GM12878 (cell line): ENCODE measurements around the gene MBOAT2. TPM values are rescaled to one million over a fixed set of nuclear protein-coding genes. Genes with fewer than 3 reads are reported as not detected.

ENCODE experiments used
- ATAC-seq: fragments of 200-7000 bp; cut with Tn5 transposase; 3 replicates; pipeline ENCODE4 v1.9.1; 2020; ENCODE audit warnings: mild to moderate bottlenecking, moderate library complexity
- BruUV-seq: library from RNA; stranded (reverse); fragments of 400-500 nt; replicated peaks from 2 replicates; lab custom pipeline; 2021; lab: Mats Ljungman, UMichigan
- CTCF ChIA-PET: fragments of 300-600 bp; sonication (Branson Sonifier 250); formaldehyde crosslinking; extraction: SDS; loops from one replicate; lab custom pipeline; 2021; ENCODE audit warnings: inconsistent platforms; lab: Yijun Ruan, JAX
- POLR2A ChIA-PET: fragments of 350-600 bp; formaldehyde crosslinking; extraction: SDS; loops from one replicate; lab custom pipeline; 2021; ENCODE audit warnings: inconsistent platforms; lab: Charles Lee
- RAD21 ChIA-PET: fragments of 300-600 bp; sonication (Branson Sonifier 250); formaldehyde crosslinking; loops from one replicate; lab custom pipeline; 2023; ENCODE audit warnings: antibody characterized with exemption; ENCODE audit not compliant: unreplicated experiment; lab: Charles Lee
- SMC1A ChIA-PET: fragments of 300-600 bp; sonication (Branson Sonifier 250); formaldehyde crosslinking; loops from one replicate; lab custom pipeline; 2023; ENCODE audit not compliant: unreplicated experiment, uncharacterized antibody; lab: Charles Lee
- DNase-seq: peaks from one replicate; pipeline ENCODE4 v3.0.0-alpha.2; 2011; ENCODE audit warnings: low read depth, low spot score
- FAIRE-seq: peaks from 3 replicates; lab custom pipeline; 2011; peaks lifted over from hg19 to GRCh38; lab: Jason Lieb, UNC
- H2AFZ ChIP-seq: 2 replicates; pipeline ENCODE4 v1.6.0; 2011; ENCODE audit warnings: low read depth, low read length, control low read depth; ENCODE audit not compliant: control insufficient read depth
- H3K27ac ChIP-seq: 2 replicates; pipeline ENCODE4 v1.5.1; 2011; ENCODE audit warnings: control low read depth; ENCODE audit not compliant: control insufficient read depth, insufficient read depth
- H3K27me3 ChIP-seq, 2 experiments: replicated peaks in 1 of 2; 2 replicates each; pipeline versions ENCODE4 v1.6.0 to v1.6.1; 2011; ENCODE audit warnings: low read length in 1 of 2; ENCODE audit not compliant: control insufficient read depth in 2 of 2, insufficient read depth in 2 of 2
- H3K36me3 ChIP-seq, 2 experiments: 2 replicates each; pipeline ENCODE4 v1.5.1; 2011; ENCODE audit warnings: low read length in 1 of 2; ENCODE audit not compliant: control insufficient read depth in 2 of 2, insufficient read depth in 2 of 2
- H3K4me1 ChIP-seq: 2 replicates; pipeline ENCODE4 v1.6.1; 2011; ENCODE audit warnings: mild to moderate bottlenecking, low read length, moderate library complexity, mixed read lengths; ENCODE audit not compliant: control insufficient read depth, insufficient read depth
- H3K4me2 ChIP-seq: 2 replicates; pipeline ENCODE4 v1.6.0; 2011; ENCODE audit warnings: control low read depth; ENCODE audit not compliant: control insufficient read depth, insufficient read depth
- H3K4me3 ChIP-seq: fragments of 200-600 bp; sonication (generic); 2 replicates; pipeline ENCODE4 v1.5.1; 2016
- H3K79me2 ChIP-seq: 2 replicates; pipeline ENCODE4 v1.6.0; 2011; ENCODE audit warnings: low read length; ENCODE audit not compliant: control insufficient read depth, insufficient read depth
- H3K9ac ChIP-seq: 2 replicates; pipeline ENCODE4 v1.8.0; 2011; ENCODE audit warnings: low read length, control low read depth, mixed read lengths; ENCODE audit not compliant: control insufficient read depth, insufficient read depth
- H3K9me3 ChIP-seq: replicated peaks from 3 replicates; pipeline ENCODE4 v1.5.1; 2011; ENCODE audit warnings: mild to moderate bottlenecking, low read length; ENCODE audit not compliant: control insufficient read depth, insufficient read depth
- H4K20me1 ChIP-seq: 2 replicates; pipeline ENCODE4 v1.6.0; 2011; ENCODE audit not compliant: control insufficient read depth, insufficient read depth
- BRCA1 ChIP-seq: IDR thresholded peaks from 2 replicates; pipeline ENCODE4 v1.6.1; 2011; ENCODE audit warnings: low read depth, low read length, improper control_type of control experiment
- SIN3A ChIP-seq: IDR thresholded peaks from 2 replicates; pipeline ENCODE4 v1.6.1; 2012; ENCODE audit warnings: low read depth, low read length, improper control_type of control experiment
- SREBF2 ChIP-seq: IDR thresholded peaks from 2 replicates; pipeline ENCODE4 v1.6.1; 2012; ENCODE audit warnings: mild to moderate bottlenecking, low read length
- SUPT20H ChIP-seq: IDR thresholded peaks from 2 replicates; pipeline ENCODE4 v1.6.1; 2011; ENCODE audit warnings: low read depth, mild to moderate bottlenecking, low read length, moderate library complexity, borderline replicate concordance; ENCODE audit not compliant: control insufficient read depth
- WGBS: methylation state at CpG from one replicate; pipeline ENCODE4 v1.1.6; 2016; ENCODE audit warnings: low lambda C conversion rate; ENCODE audit not compliant: insufficient replicate concordance, insufficient coverage; ENCODE audit errors: missing lambda C conversion rate; 5-methylcytosine and 5-hydroxymethylcytosine counted together
- in situ Hi-C: fragments of 300-500 bp; cut with MboI; formaldehyde crosslinking; loops from 9 replicates; pipeline ENCODE4 v1.14.3; 2018; ENCODE audit warnings: mixed read lengths
- intact Hi-C: fragments of 100-400 bp; cut with micrococcal nuclease; formaldehyde crosslinking; loops from one replicate; pipeline ENCODE4 v1.14.2; 2022; ENCODE audit not compliant: unreplicated experiment
- polyA plus RNA-seq, 11 experiments: library from polyadenylated mRNA; depleted of rRNA in 4 of 11; unstranded in 6 of 11; stranded (reverse) in 5 of 11; fragments of >200 nt; fragmentation: Nextera tagmentation in 4 of 11; fragmentation: Illumina TruSeq in 1 of 11; extraction: Ambion mirVana in 4 of 11; extraction: Trizol in 1 of 11; gene quantifications; 1 replicate in 1 of 11; 2 replicates in 10 of 11; pipeline versions ENCODE4 v1.2.1 to v1.2.3, GENCODE V29; 2011 to 2016; ENCODE audit warnings: inconsistent platforms in 2 of 11, missing spikeins in 2 of 11, low read depth in 1 of 11
- total RNA-seq, 4 experiments: library from RNA; depleted of rRNA in 3 of 4; stranded (reverse); fragments of >200 nt in 3 of 4; fragmentation: Illumina TruSeq in 1 of 4; extraction: Trizol in 1 of 4; gene quantifications; 2 replicates each; pipeline versions ENCODE4 v1.2.1 to v1.2.3, GENCODE V29; 2013 to 2021
- TF ChIP-seq, protein P1 (sequence below): fragments of 450-650 bp; conservative IDR thresholded peaks from 2 replicates; pipeline ENCODE4 v1.6.1; 2017; ENCODE audit warnings: mild to moderate bottlenecking, moderate library complexity
- TF ChIP-seq, protein P2 (sequence below): fragments of 450-650 bp; IDR thresholded peaks from 2 replicates; pipeline ENCODE4 v1.6.1; 2016; ENCODE audit warnings: mild to moderate bottlenecking
- TF ChIP-seq, protein P3 (sequence below): fragments of 450-650 bp; IDR thresholded peaks from 2 replicates; pipeline ENCODE4 v1.6.1; 2017; ENCODE audit warnings: borderline replicate concordance

Gene MBOAT2
- total and polyA plus RNA-seq, 10 of the 15 experiments (the other 5 are each of a cell fraction or from before 2014, with no cell fraction given): 0.08 to 40.6 (median 1.8) TPM

DNA sequence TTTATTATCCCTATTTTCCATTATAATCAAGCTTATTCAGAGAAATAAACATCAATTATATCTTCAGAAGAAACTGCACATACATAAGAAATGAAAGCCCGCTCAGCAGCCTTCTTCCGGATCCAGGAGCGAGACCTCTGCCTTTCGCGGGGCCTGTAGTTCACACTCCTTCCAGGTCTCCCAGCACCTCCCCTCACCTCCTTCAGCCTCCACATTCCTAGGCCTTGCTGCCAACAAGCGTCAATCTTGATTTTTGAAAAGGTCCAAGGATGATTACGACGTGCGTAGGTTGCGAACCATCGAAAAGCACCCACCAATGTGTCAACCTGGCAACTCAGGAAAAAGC lies 165.7 kb downstream of the MBOAT2 start:
- intact Hi-C loops: no loop called here
- ATAC-seq (no peak), FAIRE-seq (no peak), DNase-seq (no peak)
- CTCF ChIA-PET: interaction anchor here (0.6 kb wide), 1 partner anchor 334 kb away, joined by 3 read pairs; no protein-coding TSS in a partner anchor
- WGBS: 69% methylated on average over 11 of the region's 11 CpGs
- Histone ChIP-seq H4K20me1 (no peaks in the 10 kb centered on the region), H3K9ac (no peak overlapping the region), H3K4me3 (peak overlapping the region; percentile 98), H3K4me2 (no peak overlapping the region), H3K27me3 (no peaks in the 10 kb centered on the region), H3K4me1 (no peaks in the 10 kb centered on the region), H3K27ac (no peak overlapping the region), H3K36me3 (no peaks in the 10 kb centered on the region), H3K9me3 (no peaks in the 10 kb centered on the region; the same call in 2 of the 3 replicates), H3K79me2 (peaks cover 13% of the 10 kb centered on the region), H2AFZ (no peak overlapping the region)
- no peak for TF ChIP-seq SREBF2
- TF ChIP-seq SUPT20H: no peak
- TF ChIP-seq, protein P1, sequence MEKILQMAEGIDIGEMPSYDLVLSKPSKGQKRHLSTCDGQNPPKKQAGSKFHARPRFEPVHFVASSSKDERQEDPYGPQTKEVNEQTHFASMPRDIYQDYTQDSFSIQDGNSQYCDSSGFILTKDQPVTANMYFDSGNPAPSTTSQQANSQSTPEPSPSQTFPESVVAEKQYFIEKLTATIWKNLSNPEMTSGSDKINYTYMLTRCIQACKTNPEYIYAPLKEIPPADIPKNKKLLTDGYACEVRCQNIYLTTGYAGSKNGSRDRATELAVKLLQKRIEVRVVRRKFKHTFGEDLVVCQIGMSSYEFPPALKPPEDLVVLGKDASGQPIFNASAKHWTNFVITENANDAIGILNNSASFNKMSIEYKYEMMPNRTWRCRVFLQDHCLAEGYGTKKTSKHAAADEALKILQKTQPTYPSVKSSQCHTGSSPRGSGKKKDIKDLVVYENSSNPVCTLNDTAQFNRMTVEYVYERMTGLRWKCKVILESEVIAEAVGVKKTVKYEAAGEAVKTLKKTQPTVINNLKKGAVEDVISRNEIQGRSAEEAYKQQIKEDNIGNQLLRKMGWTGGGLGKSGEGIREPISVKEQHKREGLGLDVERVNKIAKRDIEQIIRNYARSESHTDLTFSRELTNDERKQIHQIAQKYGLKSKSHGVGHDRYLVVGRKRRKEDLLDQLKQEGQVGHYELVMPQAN: no peak
- TF ChIP-seq, protein P2, sequence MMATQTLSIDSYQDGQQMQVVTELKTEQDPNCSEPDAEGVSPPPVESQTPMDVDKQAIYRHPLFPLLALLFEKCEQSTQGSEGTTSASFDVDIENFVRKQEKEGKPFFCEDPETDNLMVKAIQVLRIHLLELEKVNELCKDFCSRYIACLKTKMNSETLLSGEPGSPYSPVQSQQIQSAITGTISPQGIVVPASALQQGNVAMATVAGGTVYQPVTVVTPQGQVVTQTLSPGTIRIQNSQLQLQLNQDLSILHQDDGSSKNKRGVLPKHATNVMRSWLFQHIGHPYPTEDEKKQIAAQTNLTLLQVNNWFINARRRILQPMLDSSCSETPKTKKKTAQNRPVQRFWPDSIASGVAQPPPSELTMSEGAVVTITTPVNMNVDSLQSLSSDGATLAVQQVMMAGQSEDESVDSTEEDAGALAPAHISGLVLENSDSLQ: no peak
- TF ChIP-seq, protein P3, sequence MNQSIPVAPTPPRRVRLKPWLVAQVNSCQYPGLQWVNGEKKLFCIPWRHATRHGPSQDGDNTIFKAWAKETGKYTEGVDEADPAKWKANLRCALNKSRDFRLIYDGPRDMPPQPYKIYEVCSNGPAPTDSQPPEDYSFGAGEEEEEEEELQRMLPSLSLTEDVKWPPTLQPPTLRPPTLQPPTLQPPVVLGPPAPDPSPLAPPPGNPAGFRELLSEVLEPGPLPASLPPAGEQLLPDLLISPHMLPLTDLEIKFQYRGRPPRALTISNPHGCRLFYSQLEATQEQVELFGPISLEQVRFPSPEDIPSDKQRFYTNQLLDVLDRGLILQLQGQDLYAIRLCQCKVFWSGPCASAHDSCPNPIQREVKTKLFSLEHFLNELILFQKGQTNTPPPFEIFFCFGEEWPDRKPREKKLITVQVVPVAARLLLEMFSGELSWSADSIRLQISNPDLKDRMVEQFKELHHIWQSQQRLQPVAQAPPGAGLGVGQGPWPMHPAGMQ: no peak
- TF ChIP-seq BRCA1: no peak
- no peak for TF ChIP-seq SIN3A
- RAD21 ChIA-PET: interaction anchor here (0.6 kb wide), 2 partner anchors 34 to 524 kb away, joined by 3 to 4 read pairs; no protein-coding TSS in a partner anchor
- no TSS peak for BruUV-seq
- POLR2A ChIA-PET: interaction anchor here (0.6 kb wide), 2 partner anchors 14 to 1264 kb away, joined by 3 to 4 read pairs; no protein-coding TSS in a partner anchor
- SMC1A ChIA-PET: interaction anchor here (1.0 kb wide), 1 partner anchor 255 kb away, joined by 3 read pairs; no protein-coding TSS in a partner anchor
- in situ Hi-C loops: no loop called here
